ENCODE measurements around the gene MACROD1. TPM values are rescaled to one million over a fixed set of nuclear protein-coding genes. Genes with fewer than 3 reads are reported as not detected.

MACROD1 gene
- total and polyA plus RNA-seq, 7 donors, result 147 to 281 (median 180) TPM

GRCh38 chr11:64035081-64035524, 130.8 kb downstream of the MACROD1 start:
- no peaks in the 10 kb centered on the region for H3K27me3 ChIP-seq (ENCODE audit: insufficient read depth in 3 of 3, low read length in 2 of 3)
- peaks cover 24% of the 10 kb centered on the region for H3K4me1 ChIP-seq
- peak overlapping the region; percentile 28 for H3K4me3 ChIP-seq
- H3K27ac ChIP-seq, result no peak overlapping the region
- WGBS, 3 donors, result 37 to 45% (median 39%) methylated on average over 13 to 17 of the region's 17 CpGs
- ATAC-seq (no peak), DNase-seq (no peak)
- no peaks in the 10 kb centered on the region for H3K9me3 ChIP-seq
- intact Hi-C loops (cut with DNase I), result no loop called here
- H3K36me3 ChIP-seq (ENCODE audit: insufficient read depth in 1 of 2, low read depth in 1 of 2), result no peaks in the 10 kb centered on the region
- TF ChIP-seq, protein P1, sequence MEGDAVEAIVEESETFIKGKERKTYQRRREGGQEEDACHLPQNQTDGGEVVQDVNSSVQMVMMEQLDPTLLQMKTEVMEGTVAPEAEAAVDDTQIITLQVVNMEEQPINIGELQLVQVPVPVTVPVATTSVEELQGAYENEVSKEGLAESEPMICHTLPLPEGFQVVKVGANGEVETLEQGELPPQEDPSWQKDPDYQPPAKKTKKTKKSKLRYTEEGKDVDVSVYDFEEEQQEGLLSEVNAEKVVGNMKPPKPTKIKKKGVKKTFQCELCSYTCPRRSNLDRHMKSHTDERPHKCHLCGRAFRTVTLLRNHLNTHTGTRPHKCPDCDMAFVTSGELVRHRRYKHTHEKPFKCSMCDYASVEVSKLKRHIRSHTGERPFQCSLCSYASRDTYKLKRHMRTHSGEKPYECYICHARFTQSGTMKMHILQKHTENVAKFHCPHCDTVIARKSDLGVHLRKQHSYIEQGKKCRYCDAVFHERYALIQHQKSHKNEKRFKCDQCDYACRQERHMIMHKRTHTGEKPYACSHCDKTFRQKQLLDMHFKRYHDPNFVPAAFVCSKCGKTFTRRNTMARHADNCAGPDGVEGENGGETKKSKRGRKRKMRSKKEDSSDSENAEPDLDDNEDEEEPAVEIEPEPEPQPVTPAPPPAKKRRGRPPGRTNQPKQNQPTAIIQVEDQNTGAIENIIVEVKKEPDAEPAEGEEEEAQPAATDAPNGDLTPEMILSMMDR (IDR thresholded peaks at IDR 0.05), result no peak

- TF ChIP-seq, protein P1 (IDR thresholded peaks at IDR 0.05), result no peak
- Histone ChIP-seq H3K9me3 (no peaks in the 10 kb centered on the region), H3K27me3 (ENCODE audit: insufficient read depth in 3 of 3, low read length in 2 of 3) (no peaks in the 10 kb centered on the region), H3K4me3 (no peak overlapping the region), H3K36me3 (ENCODE audit: insufficient read depth in 1 of 2, low read depth in 1 of 2) (no peaks in the 10 kb centered on the region), H3K27ac (no peak overlapping the region), H3K4me1 (peaks cover 24% of the 10 kb centered on the region)
- ATAC-seq, result no peak
- intact Hi-C loops (cut with DNase I), result no loop called here
- DNase-seq, result no peak
- 75 to 91% (median 83%) methylated on average over 9 of the region's 9 CpGs for WGBS, 3 donors
Measured at GRCh38 chr11:64034411-64034811, 131.5 kb downstream of the MACROD1 start.

GRCh38 chr11:64032050-64032449, 133.9 kb downstream of the MACROD1 start:
- no peak overlapping the region for H3K27ac ChIP-seq
- intact Hi-C loops (cut with DNase I), result no loop called here
- no peak for DNase-seq
- H3K9me3 ChIP-seq, result no peaks in the 10 kb centered on the region
- H3K4me3 ChIP-seq, result no peak overlapping the region
- WGBS, 3 donors, result 92 to 97% (median 96%) methylated on average over 4 of the region's 4 CpGs
- H3K27me3 ChIP-seq (ENCODE audit: insufficient read depth in 3 of 3, low read length in 2 of 3), result no peaks in the 10 kb centered on the region
- H3K36me3 ChIP-seq (ENCODE audit: insufficient read depth in 1 of 2, low read depth in 1 of 2), result no peaks in the 10 kb centered on the region
- H3K4me1 ChIP-seq, result peaks cover 17% of the 10 kb centered on the region
- TF ChIP-seq, protein P1 (IDR thresholded peaks at IDR 0.05), result no peak
- no peak for ATAC-seq

DNA sequence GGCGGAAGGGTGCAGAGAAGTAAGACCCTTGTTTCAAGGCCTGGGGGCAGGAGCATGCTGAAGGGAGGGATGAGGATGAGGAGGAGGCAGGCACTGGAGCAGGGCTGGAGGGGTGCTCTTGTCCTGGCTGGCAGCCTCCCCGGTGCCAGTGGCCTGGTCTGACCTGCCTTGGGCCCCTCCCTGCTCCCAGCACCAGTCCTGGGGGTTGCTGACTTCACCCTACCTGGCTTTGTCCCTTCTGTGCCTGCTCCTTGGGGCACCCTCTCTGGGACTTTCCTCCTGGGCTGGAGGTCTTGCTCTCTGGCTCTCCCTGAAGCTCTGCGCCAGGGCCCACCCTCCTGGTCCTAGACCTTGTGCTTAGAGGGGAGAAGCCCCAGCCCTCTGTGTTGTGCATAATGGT, 134.9 kb downstream of the MACROD1 start:
- H3K27me3 ChIP-seq (ENCODE audit: insufficient read depth in 3 of 3, low read length in 2 of 3), result no peaks in the 10 kb centered on the region
- TF ChIP-seq, protein P1 (IDR thresholded peaks at IDR 0.05), result no peak
- no peak overlapping the region for H3K4me3 ChIP-seq
- intact Hi-C loops (cut with DNase I), result no loop called here
- no peak overlapping the region for H3K27ac ChIP-seq
- H3K36me3 ChIP-seq (ENCODE audit: insufficient read depth in 1 of 2, low read depth in 1 of 2), result no peaks in the 10 kb centered on the region
- no peak for ATAC-seq
- H3K9me3 ChIP-seq, result no peaks in the 10 kb centered on the region
- no peak for DNase-seq
- 85 to 86% (median 85%) methylated on average over 3 of the region's 3 CpGs for WGBS, 3 donors
- H3K4me1 ChIP-seq, result peaks cover 9% of the 10 kb centered on the region

DNA sequence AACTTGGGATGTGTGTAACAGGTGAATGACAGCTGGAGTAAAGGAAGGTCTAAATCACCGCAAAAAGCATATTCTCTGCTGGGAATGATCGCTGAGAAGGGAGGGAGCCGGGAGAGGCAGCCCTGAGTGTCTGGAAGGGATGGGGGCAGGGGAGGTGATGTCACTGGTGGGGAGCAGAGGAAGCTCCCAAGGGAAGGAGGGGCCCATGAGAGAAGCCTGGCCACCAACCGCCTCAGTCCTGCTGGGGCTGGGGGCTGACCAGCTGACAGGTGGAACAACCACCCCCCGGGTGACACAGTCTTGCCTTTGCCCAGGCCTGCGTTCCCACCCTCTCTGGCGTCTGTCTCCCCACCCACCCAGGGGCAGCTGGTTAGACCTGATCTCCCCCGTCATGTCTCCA, 136.1 kb downstream of the MACROD1 start:
- TF ChIP-seq, protein P1 (IDR thresholded peaks at IDR 0.05), result no peak
- no peaks in the 10 kb centered on the region for H3K36me3 ChIP-seq (ENCODE audit: insufficient read depth in 1 of 2, low read depth in 1 of 2)
- H3K4me1 ChIP-seq, result peaks cover 12% of the 10 kb centered on the region
- H3K4me3 ChIP-seq, result no peak overlapping the region
- intact Hi-C loops (cut with DNase I), result no loop called here
- no peak overlapping the region for H3K27ac ChIP-seq
- DNase-seq (no peak), ATAC-seq (no peak)
- WGBS, 3 donors, result 69 to 85% (median 83%) methylated on average over 4 to 8 of the region's 8 CpGs
- no peaks in the 10 kb centered on the region for H3K27me3 ChIP-seq (ENCODE audit: insufficient read depth in 3 of 3, low read length in 2 of 3)
- H3K9me3 ChIP-seq, result no peaks in the 10 kb centered on the region

Measured in psoas muscle (tissue), 8 donors.